Gastroesophageal sphincter (tissue), 3 donors: ENCODE data around the gene CCR9.

Experiments used
- POLR2A ChIP-seq, 2 donors: fragments of 450-650 bp; IDR thresholded peaks; one replicate each; pipeline ENCODE4 v1.6.1; 2017; ENCODE audit warnings: antibody characterized with exemption in 2 of 2, mild to moderate bottlenecking in 2 of 2, moderate library complexity in 1 of 2
- POLR2AphosphoS5 ChIP-seq: sonication (generic); formaldehyde crosslinking; IDR thresholded peaks from one replicate; pipeline ENCODE4 v1.6.1; 2017; ENCODE audit warnings: antibody characterized with exemption
- TF ChIP-seq, protein P1 (sequence below), 4 experiments: fragments of 200-600 bp in 2 of 4; fragments of 450-650 bp in 2 of 4; sonication (generic) in 1 of 4; IDR thresholded peaks; one replicate each; pipeline ENCODE4 v1.5.1; 2017 to 2019; ENCODE audit warnings: antibody characterized with exemption in 4 of 4, mild to moderate bottlenecking in 2 of 4, moderate library complexity in 2 of 4

DNA sequence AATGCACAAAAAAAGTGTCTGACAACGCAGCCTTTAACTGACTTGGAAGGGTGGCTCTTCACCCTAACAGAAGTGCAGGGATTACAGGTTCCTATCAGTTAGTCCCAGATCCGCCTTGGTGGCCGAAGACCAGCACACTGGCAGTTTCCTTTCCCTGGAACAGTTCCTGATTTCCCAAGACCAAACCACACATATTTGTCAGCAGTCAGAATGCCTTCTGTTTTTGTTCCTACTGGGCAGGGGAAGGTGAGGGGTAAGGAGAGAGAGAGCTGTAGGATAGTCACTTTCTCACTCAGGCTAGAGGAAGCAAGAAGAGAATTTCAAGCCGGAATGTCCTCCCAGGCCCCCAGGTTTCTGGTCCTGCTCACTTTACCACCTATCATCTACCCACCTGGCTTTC lies 66.1 kb downstream of the CCR9 start:
- TF ChIP-seq, protein P1, sequence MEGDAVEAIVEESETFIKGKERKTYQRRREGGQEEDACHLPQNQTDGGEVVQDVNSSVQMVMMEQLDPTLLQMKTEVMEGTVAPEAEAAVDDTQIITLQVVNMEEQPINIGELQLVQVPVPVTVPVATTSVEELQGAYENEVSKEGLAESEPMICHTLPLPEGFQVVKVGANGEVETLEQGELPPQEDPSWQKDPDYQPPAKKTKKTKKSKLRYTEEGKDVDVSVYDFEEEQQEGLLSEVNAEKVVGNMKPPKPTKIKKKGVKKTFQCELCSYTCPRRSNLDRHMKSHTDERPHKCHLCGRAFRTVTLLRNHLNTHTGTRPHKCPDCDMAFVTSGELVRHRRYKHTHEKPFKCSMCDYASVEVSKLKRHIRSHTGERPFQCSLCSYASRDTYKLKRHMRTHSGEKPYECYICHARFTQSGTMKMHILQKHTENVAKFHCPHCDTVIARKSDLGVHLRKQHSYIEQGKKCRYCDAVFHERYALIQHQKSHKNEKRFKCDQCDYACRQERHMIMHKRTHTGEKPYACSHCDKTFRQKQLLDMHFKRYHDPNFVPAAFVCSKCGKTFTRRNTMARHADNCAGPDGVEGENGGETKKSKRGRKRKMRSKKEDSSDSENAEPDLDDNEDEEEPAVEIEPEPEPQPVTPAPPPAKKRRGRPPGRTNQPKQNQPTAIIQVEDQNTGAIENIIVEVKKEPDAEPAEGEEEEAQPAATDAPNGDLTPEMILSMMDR (IDR thresholded peaks at IDR 0.05): no peak
- TF ChIP-seq POLR2AphosphoS5 (no peak), POLR2A (IDR thresholded peaks at IDR 0.05) (no peak)
